GM19099 (cell line): ENCODE results near the gene DNAH8.

Source experiments
- POLR2A ChIP-seq: IDR thresholded peaks from 3 replicates; pipeline ENCODE4 v1.6.1; 2011; ENCODE audit warnings: low read depth; ENCODE audit not compliant: insufficient read length; ENCODE audit errors: extremely low read depth

The DNAH8 gene

DNA sequence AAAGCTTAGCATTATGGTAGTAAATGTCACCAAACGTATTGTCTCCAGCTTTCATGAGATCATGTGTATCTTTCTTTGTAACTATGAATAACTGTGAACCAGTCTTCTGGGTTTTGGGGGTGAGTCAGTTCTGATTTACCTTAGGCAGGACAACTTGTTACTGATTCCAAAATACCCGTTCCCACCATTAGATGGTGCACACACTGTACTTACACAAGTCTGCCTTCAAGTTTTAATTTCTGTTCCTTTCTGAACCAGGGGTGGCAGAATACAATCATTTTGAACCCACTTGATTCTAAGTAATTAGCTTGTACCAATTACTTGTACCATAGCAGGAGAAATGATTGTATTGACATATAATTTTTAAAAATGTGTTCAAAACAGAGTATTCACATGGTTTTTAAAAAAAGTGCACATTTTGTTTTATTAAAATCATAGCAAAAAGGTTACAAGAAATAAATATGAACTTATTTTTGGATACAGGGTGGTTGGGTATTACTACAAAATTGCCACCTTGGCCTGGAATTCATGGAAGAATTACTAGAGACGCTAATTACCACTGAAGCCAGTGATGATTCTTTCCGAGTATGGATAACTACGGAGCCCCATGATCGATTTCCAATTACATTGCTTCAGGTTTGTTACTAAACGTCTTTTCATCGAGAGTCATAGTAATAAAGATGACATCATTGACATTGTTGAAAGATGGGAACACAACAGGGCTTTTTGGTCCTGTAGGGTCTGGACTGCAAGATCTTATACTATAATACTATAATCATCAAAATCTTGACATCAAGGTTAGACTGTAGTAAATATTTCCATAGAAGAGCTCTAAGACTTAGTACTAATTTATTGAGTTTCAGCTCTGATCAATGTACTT, 258.3 kb downstream of the DNAH8 start:
- TF ChIP-seq POLR2A, result no peak

DNA sequence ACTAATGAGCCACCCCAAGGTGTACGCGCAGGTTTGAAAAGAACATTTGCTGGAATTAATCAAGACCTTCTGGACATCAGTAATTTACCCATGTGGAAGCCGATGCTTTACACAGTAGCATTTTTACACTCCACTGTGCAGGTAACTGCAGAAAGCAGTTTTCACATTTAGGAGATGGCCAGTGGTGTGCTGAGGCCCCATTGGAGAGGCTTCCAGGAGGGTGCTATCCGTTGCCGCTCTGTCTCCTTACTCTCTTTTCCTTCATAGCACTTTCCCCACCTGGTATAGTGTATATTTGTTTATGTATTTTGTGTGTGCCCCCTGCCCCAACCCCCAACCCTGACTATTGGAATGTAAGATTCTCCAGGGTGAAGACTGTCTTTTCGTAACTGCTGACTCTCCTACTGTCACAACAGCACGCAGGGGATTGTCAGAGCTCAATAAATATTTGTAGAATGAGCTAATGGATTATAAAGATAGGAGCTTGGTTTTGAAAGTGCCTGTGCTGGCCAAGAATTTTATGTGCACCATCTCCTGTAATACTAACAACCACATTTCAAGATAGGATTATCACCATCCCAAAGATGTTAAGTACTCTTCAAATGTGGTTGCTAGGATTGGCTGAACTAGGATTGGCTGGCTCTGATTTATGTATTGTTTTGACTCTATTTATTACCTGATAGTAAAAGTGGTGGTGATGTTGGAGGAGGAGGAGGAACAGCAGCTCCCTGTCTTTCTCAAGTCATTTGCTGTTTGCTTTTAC, 259.5 kb downstream of the DNAH8 start:
- no peak for TF ChIP-seq POLR2A

DNA sequence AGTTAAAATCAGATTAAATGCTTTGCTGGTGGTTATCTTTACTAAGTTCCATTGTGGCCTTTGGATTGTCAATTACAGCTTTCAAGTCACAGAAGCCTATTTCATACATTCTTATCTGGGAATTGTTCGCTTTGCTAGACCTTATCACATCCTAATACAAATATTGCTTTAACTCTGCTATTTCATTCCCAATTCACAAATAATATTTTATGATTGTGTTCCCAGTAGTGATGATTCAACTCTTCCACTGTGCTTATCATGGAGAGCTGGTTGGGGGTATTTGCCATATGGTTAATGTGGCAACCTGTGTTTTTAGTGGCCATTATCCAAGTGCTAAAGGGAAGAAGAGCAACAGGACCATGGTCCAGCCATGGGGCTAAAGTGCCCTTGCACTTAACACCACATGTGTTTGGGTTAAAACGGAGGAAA, 260.5 kb downstream of the DNAH8 start:
- no peak for TF ChIP-seq POLR2A

DNA sequence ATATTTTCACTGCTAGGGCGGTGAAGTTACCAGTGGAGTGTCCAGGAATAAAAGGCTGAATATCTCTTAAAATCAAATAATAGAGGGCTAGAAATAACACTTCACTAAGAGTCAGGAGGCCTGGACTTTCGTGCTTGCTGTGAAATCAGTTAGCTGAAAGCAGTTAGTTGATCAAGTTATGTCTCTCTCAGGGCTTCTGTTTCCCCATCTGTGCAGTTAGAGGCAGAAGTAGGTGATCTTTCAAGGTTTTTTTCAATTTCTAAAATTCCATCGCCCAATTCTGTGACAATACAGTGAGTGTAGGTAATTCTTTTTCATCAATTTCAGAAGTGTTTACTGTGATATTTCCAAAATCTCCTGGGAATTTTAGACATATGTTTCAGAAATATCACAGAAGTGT, 260.9 kb downstream of the DNAH8 start:
- TF ChIP-seq POLR2A, result no peak

DNA sequence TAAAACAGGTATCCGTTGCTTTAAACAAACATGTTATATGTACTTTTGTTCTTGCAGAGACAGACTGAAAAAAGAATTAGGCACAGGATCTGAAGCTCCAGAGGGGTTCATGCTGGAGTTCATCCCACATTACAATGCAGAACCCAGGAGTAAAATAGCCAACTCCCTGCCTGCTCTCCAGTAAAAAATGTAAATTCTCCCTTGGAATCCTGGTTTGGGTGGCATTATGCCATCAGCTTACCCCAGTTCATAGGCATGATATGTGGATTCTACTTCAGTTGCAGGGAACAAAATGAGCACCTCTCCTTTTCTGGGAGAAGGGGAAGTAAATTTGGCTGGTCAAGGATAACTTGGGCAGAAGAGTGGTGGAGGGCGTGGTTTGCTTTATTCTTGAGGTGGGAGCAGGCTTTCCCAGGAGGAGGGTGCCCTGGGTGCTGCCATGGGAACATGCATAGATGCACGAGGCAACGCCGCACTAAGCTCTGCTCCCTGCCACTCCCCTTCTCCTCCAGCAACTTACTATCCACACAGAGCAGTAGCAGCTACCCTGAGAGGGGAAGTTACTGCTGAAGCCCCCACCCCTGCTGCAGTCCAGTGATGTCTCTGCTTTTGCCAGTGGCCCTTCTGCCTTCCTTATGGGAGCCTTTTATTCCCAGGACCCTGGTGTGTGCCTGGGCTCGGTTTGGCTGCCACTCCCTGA, 261.8 kb downstream of the DNAH8 start:
- TF ChIP-seq POLR2A, result no peak

DNA sequence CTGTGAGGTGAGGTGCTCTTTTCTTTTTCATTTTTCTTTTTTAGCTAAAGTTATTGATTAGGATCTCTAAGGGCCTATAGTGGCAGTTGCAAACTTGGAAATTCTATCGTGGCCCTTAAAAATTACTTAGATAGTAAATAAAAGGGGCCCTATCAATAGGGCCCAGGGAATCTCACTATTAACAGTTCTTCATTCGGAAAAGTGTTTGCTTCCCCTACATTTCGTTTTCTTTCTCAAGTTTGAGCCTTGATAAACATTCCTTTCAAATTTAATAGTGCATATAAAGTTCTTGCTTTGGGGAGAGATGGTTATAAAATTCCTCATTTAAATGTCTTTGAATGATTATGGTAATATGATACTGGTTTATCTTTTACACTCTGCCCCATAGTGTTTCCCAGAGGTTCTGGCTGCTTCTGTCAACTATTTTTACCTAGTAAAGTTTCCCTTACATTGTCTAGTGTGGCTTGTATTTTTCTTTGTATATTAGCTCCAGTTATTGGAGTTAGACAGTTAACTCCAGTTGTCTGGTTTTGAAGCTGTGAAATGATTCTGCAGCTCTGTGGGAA, 263.1 kb downstream of the DNAH8 start:
- TF ChIP-seq POLR2A, result no peak

DNA sequence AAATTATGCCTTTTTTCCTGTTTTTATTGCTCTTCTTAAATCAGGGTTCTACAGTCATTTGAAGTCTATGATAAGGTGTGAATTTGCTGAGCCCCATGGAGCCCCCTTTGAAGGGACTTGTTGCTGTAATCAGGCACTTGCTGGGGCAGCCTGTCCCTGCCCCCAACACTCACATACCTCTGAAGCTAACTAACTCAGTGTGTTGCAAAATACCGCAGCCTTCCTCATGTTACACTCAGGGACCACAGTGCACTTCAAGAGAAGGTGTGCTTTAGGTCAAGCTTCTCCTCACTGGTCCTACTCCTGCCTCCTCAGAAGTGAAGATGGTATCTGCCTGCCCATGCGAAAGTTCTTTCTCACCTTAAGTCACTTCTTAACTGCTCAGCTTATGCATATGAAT, 267.4 kb downstream of the DNAH8 start:
- TF ChIP-seq POLR2A, result no peak

DNA sequence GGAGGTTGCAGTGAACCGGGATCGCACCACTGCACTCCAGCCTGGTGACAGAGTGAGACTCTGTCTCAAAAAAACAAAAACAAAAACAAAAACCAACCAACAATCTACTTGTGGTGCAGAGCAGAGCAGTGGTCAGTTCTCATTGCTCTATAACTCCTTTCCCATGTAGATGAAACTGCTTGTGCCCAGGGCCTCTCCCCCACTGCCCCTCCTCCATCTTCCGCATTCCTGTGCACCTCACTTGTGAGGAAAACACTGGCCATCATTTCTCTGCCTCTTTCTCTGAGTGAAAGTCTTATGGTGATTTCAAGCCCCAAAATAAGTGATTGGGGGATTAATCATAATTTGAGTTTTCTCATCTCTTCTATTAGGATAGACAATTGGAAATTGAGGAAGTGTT, 269.6 kb downstream of the DNAH8 start:
- TF ChIP-seq POLR2A, result no peak

DNA sequence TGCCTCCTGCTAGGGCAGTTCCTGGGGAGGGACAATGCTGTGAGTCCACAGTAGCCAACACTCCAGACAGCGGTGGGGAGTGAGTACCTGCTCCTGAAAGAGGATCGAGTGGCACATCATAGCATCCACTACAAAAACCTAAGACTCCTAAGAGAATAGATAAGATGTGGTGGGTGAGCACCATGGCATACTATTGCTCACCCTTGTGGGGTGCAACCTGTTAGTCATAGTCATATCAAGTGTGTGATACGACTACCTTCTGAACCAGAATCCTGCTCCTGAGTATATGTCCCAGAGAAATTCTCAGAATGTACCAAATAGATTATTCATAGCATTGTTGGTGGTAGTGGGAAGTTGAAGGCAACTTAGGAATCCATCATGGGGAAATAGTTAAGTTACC, 270.7 kb downstream of the DNAH8 start:
- TF ChIP-seq POLR2A, result no peak

DNA sequence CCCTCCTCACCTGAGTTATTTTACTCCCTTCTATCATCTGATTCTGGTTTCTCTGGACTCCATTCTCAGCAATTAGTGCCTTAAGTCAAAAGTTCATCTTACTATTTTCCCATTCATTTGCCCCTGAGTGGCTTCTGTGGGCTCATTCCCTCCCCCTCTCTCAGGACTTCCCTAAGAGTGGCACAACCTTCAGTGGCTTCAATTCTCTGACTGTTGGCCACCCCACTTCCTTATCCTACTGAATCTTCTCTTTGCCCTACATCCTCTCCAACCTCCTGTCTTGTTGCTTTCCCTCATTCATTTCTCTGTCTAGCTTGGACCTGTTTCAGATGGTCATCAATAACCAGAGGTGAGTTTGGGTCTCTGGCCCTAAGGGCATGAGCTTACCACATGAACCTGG, 272.4 kb downstream of the DNAH8 start:
- no peak for TF ChIP-seq POLR2A

DNA sequence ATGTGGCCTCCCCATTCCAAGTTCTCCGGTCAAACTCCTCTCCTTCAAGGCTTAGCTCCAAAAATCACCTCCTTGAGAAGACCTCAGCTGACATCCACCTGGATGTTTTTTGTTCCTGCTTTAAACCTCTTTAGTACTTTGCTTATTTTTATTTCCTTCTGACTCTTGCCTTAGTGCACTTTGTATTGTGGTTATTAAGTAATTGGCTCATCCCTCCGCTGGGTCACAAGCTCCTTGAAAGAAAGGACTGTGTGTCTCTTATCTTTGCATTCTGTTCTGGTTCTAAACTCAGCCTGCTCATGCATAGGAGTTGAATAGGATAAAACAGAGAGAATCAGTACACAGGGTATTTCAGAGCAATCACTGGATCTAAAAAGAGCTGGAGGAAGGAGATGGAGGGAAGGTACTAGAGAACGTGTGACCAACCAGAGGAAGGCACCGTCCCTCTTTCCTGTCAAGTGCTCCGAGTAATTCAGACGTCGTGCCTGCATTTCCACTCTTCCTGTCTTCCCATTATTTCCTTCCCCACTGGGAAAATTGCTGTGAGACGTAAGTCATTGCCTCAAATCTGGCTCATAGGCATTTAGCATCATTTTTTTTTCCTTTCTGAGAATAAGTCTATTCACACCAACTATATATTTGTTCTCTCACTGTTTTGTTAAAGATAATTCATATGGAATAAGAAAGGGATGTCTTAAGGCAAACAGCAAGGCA, 273.8 kb downstream of the DNAH8 start:
- TF ChIP-seq POLR2A, result no peak

DNA sequence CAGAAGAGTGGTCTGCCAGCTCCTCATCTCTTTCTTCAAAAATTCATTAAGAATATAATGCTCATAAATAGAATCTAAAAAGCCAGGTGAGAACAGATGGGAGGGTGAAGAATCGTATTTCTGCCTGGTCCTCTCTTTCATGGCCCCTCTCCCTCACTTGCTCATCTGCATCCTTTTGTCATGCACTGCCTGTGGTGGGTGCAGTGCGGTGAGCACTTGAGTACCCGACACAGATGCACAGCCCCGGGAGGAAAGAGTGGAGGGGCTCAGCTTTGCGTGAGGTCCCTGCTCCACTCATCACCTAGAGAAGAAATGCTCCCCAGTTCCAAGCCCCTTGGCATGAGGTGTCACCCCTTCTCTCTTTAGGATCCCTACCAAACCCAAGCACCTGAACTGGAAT, 275.4 kb downstream of the DNAH8 start:
- TF ChIP-seq POLR2A, result no peak

DNA sequence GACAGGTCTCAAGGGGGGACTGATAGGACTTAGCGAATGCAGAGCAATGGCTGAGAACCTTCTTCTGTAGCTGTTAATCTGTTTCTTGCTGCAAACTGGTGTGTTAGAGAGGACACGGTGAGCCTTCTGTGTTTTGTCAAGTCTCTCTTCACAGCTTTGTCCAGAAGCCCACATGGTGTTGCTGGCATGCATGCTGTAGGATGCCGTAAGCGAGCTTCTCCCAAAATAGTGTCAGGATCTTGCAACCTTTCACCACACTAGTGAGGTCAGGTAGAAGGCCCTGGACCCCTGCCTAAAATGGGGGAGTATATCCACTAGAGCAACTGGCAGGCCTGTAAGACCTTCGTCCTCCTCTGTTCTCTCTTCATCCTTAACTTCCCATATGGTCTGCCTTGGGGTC, 281.6 kb downstream of the DNAH8 start:
- no peak for TF ChIP-seq POLR2A

DNA sequence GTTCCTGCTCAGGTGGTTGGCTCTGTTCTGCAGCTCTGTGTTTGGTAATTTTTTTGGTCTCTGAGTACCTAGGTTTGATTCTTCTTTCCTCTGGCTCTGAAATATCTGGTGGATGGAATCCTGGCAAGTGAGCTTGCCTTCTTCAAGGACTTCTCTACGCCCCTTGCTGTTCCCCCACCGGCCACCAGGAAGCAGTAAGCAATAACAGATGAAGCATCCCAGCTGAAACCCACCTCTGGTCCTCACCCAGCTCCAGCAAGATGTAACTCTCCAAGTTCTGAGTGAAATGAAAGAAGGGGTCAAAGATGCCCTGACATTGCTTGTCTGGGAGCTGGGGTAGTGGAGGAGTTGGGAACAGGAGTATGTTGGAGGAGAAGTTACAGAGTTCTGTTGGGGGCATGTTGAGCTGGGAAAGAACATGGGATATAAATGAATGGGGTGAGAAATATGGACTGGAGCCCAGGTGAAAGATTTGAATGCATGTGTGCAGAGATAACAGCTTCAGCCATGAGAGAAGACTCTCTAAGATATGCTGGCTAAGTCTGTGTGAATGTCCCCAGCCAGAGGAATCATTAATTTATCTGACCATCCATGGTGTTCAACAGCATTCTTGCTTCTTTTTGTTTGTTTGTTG, 282.1 kb downstream of the DNAH8 start:
- no peak for TF ChIP-seq POLR2A
